Inferior parietal cortex (tissue), 1 donor: ENCODE measurements around the gene PPIL3.
"Not testable (repeated sequence)": the region's sequence is repeated elsewhere in the genome, so short reads cannot be mapped to it uniquely, and the experiment has no call there.

Experiments
- DNase-seq: peaks from one replicate; pipeline ENCODE4 v3.0.0-alpha.2; 2016; ENCODE audit errors: extremely low spot score

Gene PPIL3

DNA sequence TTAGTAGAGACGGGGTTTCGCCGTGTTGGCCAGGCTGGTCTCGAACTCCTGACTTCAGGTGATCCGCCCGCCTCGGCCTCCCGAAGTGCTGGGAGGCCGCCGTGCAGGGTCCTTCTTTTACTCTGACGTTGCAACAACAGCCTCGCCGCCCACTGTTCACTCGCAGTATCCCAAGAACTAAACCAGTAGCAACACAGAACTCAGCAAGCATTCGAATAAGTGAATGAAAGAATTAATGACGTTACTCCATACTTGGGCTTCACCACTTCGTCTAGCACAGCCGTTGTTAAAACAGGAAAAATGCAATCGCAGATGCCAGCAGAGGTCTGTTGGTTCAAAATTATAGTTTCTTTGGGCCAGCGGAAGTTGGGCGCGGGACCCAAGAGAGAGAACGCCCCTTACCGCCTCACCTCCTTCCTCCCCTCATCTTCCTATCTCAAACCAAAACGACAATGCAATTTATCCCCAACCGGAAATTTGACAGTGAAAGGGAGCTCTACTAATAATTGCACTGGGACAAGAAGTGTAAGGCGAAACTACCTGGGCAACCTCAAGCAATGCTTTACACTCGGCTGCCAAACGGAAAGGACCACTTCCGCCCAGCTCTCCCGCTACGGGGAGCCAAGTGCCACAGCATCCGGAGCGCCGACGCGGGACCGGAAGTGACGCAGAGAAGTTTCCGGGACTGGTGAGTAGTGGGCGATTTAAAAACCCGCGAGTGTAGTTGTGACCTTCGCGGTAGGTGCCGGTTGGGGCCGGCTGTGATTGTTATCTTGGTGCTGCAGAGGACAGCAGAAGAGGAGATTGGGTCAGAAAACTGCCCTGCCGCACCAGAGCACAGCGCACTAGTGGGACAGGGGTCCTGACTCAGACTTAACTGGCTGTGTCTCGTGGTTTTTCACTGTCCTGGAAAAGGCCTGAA lies at the start of gene PPIL3, which contains the start of gene NIF3L1:
Gene PPIL3 (minus strand): TSS at position 374 of the 922 bp plus-strand sequence. CDS start 1,462 bp downstream, outside the sequence.
Gene NIF3L1 (plus strand): TSS at position 668 of the 922 bp plus-strand sequence. CDS start 2,573 bp downstream, outside the sequence.
- DNase-seq = peak; percentile 98

DNA sequence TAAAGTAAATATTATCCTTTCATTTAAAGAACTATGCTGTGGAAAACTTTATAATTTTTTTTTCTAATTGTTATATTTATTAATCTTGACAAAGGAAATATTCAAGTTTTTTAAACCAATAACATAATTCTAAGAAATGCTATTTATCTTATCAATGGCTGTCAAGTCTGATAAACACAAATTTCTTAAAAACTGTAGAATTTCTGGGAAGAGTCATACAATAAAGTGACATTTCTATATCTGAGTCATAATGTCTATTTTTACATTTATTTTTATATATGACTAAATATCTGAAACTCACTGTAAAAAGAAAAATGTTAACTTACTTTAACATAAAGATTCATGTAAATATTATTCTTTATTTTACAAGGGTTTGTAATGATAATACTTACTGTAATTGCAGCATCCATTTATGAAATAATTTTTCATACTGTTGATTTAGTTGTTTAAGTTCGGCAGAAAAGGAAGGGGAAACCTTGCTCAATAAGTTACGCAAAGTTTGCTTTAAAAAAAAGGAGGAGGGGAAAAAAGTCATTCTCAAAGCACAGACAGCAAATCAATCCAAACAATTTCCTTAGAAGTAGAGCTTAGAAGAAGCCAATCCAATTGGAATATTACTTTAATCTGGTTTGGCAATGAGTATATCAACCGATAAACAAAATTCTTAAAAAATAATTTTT lies 42.2 kb upstream of the PPIL3 start:
- DNase-seq = no peak

DNA sequence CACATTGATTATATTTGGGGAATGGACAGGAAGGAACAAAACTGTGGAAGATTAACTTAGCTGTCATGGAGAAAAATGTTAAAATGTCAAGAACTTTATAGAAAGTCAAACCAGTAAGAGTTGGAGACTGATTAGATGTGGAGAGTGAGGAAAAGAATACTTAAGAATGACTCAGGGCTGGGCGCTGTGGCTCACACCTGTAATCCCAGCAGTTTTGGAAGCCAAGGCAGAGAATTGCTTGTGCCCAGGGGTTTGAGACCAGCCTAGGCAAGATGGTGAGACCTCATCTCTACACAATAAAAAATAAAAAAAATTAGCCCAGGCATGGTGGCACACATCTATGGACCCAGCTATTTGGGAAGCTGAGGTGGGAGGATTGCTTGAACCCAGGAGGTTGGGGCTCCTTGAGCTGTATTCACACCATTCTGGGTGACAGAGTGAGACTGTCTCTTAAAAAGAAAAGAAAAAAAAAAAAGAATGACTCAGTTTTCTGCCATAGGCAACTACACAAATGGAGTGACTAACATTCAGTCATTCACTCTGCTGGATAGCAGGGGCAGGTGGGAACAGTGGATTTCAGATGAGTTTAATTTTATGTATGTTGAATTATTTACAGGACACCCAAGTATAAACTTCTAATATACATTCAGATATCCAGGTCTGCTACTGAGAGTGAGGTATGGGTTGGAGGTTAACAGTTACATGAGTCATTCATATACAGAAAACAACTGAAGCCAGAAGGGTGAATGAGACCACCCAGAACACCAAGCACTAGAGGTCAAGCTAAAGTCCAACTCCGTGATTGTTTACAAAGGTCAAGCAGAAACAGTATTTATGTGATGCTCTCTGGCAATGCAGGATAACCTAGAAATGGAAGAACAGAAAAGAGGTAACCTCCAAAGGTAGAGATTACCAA lies 40.7 kb upstream of the PPIL3 start:
- DNase-seq = no peak

DNA sequence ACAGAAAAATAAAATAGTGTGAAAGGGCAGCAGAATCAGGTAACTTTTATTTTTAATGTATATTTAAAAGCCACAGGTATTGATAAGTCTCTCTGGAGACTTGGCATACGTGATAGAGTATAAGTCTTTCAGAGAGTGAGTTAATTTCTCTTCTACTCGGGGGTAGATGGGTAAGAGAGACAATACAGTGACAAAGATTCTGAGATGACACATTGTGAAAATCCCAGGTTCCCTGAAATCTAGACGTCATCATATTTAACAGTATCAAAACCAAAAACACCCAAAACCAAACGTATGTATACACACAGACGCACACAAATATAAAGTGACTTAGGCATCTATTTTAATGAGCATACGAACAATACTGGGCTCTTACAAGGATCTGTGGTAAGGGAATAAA lies 33.6 kb upstream of the PPIL3 start:
- DNase-seq = no peak

DNA sequence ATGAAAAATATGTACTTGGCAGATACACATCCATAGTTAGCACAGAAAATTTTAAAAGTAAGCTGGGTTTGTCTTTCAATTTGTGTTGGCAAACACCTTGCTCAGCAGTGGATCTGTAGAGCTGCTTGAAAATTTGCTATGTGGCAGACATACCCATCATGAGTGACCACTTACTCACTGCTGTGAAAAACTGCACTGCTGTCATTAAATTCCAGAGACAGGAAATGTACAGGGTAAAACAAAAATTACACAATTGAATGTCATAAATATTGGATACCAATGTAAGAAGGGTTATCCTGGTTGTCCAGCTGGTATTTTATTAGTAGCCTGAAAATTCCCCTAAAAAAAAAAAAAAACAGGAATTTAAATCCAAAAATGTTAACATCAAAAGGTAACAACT lies 24.8 kb upstream of the PPIL3 start:
- no peak for DNase-seq

DNA sequence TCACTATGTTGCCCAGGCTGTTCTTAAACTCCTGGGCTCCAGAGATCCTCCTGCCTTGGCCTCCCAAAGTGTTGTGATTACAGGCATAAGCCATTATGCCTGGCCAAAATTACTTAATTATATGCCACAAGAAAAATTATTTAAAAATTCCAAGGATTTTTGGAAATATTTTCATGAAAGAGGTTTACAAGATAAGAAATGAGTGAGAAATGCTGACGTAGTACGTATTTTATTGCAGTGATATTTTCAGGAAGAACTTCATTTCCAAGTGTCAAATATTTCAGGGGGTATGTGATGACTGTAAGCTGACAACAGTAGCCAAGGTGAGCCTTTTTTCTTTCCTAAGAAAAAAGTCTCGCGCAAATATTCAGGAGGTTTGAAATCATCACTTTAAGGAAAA lies 21.1 kb upstream of the PPIL3 start:
- DNase-seq = no peak

DNA sequence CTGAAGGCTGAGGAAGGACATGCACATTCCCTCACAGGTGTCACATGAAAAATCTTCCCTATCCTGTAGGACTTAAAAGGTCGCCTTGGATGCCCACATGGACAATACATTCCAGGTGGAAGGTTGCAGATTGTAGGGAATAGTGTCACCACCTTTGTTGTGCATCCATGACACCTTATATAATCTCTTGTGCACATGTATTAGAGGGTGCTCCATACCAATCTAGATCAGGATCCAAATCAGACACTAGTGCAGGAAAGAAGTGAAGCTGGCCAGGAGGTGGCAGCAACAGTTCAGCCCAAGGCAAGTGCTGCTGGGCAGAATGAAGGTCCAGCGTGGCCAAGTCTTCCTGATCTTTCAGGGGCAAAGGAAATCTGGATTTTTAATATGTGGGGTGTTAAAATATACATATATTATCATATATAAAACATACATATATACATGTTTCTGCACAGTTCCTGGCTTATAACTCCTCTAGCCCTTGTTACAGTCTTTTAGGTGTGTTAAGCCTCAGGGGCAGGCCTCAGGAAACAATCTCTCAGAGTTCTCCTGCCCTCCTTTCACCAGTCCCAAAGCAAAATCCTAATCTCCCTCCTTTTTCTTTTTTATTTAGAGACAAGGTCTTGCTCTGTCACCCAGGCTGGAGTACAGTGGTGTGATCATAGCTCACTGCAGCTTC lies 16.9 kb upstream of the PPIL3 start:
- DNase-seq = peak; percentile 77

DNA sequence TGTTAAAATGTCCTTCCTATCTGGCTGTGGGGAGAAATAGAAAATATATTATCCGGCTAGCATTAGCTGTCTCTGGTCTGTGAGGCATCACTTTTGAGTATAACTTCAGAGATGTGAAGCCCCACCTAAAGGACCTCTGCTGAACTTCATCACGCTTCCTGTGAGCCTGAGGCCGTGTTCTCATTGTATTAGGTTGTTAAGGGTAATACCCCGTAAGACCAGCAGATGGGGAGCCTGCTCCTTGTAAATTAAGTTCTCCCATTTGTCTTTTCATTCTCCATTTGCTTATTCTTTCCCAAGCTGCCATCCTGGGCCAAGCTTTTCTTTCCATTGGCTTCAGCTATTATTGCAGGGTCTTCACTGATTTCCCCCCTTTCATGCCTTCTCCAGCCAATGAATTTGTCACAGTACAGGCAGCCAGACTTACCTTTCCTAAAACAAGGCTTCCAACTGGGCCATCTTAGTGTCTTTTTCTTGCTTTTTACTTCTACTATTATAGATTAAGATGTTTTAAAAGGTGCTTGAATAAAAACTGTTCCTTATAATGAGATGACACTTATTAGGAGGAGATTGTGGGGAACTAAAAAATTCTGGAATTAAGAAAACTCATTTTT lies 12.7 kb upstream of the PPIL3 start:
- DNase-seq = peak; percentile 64

DNA sequence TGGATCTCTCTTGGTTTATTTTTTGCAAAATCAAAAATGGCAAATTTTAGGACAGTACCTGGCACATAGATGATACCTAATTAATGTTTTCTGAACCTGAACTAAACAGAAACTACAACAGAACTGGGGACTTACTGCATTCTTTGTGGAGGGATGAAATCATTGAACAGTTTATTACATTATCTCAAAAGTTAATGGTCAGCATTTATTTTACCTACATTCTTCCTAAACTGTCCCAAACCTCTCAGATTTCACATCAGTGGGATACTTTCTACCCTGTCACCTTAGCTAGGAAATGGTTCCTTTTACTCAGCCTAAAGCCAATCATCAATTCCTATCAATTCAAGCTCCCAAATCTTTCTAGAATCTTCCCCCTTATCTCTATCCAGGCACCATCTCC lies 10.6 kb upstream of the PPIL3 start:
- no peak for DNase-seq

DNA sequence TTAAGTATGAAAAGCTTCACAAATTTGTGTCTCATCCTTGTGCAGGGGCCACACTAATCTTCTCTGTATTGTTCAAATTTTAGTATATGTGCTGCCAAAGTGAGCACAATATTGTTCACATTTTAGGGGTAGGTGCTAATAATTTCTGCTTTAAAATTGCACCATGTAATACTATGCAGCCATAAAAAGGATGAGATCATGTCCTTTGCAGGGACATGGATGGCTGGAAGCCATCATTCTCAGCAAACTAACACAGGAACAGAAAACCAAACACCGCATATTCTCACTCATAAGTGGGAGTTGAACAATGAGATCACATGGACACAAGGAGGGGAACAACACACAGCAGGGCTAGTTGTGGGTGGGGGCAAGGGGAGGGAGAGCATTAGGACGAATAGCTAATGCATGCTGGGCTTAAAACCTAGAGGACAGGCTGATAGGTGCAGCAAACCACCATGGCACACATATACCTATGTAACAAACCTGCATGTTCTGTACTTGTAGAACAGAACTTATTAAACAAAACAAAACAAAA lies 7.1 kb downstream of the PPIL3 start:
- DNase-seq = not testable (repeated sequence)

DNA sequence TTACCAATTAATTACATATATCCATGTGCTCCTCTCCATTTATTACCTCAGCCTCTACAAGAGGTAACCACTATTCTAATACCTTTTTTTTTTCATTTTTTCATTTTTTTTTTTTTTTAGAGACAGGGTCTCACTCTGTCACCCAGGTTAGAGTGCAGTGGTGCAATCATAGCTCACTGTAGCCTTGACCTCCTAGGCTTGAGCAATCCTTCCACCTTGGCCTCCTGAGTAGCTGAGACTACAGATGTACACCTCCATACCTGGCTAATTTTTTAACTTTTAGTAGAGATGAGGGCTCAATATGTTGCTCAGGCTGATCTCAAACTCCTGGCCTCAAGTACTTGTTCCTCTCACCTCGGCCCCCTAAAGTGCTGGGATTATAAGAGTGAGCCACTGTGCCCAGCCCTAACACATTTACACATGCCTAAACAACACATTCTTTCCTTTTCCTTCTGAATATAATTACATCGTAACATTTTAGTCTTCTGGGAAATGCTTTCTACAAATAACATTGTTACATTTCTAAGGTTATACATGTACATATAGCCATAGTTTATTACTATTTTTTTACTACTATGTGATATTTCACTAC lies 10.5 kb downstream of the PPIL3 start:
- DNase-seq = no peak

DNA sequence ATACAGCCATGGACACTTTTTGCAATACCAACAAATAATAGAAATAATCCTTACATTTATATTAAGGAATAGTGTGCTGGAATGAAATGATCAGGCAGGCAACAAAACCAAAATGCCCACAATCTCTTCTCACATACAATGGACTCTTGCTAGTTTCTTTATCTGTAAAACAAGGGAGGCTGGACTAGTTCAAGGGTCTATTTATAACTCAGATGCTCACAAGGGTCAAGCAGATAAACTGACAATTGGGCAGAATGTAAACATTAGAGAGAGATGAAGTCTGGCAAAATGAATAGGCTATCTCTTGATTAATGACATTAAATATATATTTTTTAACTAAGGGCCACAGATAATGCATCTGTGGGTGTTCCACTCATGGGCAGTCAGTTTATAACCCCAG lies 11.4 kb downstream of the PPIL3 start:
- DNase-seq = no peak

DNA sequence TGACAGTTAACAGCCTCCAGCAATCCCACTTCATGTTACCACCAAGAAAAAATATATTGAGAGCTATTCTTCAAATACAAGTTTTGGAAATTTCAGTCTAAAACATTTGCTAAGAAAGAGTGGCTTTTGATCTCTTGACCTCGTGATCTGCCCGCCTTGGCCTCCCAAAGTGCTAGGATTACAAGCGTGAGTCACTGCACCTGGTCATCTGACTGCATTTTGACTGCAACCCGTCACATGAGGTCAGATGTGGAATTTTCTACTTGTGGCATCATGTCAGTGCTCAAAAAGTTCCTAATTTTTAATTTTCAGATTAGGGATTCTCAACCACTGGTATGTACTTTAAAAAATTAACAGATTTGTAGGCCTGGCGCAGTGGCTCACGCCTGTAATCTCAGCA lies 15.3 kb downstream of the PPIL3 start:
- DNase-seq = no peak

DNA sequence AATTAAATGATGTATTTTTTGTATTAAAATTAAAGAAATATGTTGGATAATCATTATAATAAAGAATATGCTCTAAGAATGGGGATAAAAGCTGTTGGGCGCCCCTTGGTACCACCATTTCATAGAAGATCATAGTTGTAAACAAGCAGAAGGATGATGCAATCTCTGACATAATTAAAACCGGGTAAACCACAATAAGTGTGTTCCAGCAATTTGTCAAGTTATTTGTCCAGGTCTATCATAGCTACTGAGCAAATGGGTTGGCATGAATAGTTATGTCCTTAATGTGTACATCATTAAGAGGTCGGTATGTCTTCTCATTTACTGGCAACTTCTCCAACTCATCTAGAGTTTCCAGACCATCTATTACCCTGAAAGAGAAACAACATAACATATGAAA lies 17.7 kb downstream of the PPIL3 start:
- DNase-seq = no peak

DNA sequence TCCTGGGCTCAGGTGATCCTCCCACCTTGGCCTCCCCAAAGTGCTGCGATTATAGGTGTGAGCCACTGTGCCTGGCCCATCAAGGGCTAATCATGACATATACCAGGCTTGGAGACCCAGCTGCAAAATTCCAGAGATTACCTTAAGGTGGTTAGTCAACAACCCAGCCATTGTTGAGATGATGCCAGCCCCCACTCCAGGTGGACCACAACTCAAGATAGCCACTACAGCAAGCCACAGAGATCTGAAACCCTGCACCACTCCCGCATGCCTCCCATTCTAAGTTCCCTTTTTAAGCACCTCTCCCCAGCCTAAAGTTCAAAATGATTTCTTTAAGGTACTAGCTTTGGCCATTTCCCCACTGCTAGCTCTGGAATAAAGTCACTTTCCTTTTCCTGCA lies 19.9 kb downstream of the PPIL3 start:
- DNase-seq = no peak

DNA sequence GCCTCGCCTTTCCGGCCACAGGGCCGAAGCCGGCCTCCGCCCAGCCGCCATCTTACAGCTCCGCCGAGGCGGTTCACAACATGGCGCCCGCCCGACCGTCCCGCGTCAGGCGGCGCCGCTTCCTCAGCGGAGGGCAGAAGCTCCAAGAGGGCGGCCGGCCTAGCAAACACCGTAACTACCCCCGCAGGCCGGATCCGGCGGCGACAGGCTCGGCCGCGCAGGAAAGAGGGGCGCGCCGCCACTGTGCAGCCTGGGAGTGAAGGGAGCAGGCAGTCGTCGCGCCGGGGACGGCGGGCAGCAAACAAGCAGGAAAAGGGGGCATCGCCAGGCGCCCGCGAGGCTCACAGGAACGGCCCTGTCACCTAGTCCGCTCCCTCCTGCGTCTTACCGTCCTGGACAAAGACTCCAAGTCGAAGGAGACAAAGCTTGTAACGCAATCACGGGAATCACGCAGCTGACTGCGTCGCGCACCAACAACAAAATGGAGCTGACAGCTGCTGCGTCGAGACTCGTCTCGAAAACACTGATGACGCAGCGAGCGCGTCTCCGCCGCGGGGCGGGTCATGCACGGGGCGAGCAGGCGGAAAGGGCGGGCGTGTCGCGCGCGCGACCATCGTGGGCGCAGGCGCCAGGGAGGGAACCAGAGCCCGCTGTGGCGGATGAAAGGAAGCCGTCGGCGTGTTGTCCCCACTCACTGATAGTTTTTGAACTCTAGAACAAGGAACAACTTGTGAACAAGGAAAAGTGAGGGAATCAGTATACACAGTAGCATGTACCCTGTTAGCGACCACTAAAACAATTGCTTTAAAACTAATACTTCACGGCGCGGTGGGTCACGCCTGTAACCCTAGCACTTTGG lies 24.5 kb downstream of the PPIL3 start, which contains the start of gene CLK1:
Gene CLK1 (minus strand): TSS at position 483 of the 859 bp plus-strand sequence. CDS start 2,796 bp downstream, outside the sequence.
- peak; percentile 95 for DNase-seq

DNA sequence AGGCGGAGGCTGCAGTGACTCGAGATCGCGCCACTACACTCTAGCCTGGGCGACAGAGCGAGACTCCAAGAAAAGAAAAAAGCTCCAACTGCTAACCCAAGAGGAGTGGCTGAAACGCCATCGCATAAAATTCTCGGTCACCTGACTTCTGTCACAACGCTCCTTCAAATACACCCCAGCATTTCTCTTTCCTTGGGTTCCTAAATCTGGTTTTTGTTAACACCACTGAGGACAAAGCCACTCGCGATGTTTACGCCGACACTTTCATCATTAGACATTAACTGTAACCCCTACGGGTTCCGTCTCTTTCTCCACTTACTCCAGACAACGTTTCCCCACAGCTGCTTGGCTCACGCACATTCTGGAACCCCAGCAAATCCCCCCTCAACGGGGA lies 25.1 kb downstream of the PPIL3 start:
- DNase-seq = peak; percentile 71

DNA sequence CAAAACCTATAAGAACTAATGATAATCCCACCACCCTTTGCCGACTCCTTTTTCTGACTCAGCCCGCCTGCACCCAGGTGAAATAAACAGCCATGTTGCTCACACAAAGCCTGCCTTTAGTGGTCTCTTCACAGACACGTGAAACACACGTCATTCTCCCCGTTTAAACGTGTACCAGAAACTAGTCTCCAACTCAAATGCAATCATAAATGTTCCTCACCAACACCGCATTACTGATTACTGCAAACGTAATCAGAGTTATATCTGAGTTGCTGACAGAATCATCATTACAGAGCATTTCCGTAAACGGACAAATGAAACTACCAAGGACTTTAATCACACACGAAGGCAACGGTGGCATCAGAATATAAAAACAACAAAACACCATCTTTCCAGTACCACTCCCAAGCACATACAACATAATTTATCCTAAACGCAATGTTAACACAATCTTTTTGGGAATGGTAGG lies 26.3 kb downstream of the PPIL3 start:
- DNase-seq = peak; percentile 37

DNA sequence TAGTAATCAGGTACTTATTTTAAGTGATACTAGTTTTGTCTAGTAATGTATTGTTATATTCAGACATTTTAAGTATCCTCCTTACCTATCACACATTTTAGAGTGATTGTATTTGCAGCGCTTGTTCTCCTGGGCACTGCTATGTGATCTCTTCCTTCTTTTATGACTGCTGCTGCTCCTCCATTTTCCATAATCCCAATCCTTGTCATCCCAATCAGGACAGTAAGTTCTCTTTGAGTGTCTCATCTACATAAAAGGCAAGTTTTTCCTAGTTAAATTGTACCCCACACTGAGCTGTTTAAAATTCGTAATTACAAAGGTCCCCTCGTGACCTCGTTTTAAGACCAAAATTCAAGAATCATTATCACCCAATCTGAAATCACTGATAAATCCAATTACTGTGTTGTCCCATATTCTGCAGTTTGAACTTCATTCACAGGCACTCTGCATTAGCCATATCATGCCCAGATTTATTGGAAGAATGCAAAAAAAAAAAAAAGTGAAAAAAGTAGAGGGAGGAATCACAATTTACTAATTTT lies 27.2 kb downstream of the PPIL3 start:
- peak; percentile 17 for DNase-seq
